ENCODE measurements around the gene ERBB4.
"Not testable (repeated sequence)": the region's sequence is repeated elsewhere in the genome, so short reads cannot be mapped to it uniquely, and the experiment has no call there.

DNA sequence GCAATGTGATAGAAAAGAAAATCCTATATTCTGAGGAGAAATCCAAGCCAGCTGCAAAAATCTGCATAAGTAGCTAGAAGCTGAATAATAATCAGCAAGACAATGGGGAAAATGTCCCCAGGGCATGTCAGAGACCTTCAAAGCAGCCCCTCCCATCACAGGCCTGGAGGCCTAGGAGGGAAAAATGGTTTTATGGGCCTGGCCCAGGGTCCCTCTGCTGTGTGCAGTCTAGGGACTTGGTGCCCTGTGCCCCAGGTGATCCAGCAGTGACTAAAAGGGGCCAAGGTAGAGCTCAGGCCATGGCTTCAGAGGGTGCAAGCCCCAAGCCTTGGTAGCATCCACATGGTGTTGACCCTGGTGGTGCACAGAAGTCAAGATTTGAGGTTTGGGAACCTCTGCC is 432.1 kb downstream of the ERBB4 start:
- TF ChIP-seq, protein P1, sequence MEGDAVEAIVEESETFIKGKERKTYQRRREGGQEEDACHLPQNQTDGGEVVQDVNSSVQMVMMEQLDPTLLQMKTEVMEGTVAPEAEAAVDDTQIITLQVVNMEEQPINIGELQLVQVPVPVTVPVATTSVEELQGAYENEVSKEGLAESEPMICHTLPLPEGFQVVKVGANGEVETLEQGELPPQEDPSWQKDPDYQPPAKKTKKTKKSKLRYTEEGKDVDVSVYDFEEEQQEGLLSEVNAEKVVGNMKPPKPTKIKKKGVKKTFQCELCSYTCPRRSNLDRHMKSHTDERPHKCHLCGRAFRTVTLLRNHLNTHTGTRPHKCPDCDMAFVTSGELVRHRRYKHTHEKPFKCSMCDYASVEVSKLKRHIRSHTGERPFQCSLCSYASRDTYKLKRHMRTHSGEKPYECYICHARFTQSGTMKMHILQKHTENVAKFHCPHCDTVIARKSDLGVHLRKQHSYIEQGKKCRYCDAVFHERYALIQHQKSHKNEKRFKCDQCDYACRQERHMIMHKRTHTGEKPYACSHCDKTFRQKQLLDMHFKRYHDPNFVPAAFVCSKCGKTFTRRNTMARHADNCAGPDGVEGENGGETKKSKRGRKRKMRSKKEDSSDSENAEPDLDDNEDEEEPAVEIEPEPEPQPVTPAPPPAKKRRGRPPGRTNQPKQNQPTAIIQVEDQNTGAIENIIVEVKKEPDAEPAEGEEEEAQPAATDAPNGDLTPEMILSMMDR (IDR thresholded peaks at IDR 0.05) = not testable (repeated sequence)
- TF ChIP-seq EP300 (IDR thresholded peaks at IDR 0.05; ENCODE audit: low read depth) = not testable (repeated sequence)

All from transverse colon (tissue), 3 donors.